Epidermal melanocyte (primary cell): ENCODE results near the gene RWDD3.

ENCODE experiments used
- DNase-seq: peaks from one replicate; pipeline ENCODE4 v3.0.0; 2011; ENCODE audit warnings: low spot score; ENCODE audit not compliant: insufficient read length

RWDD3 gene, protein sequence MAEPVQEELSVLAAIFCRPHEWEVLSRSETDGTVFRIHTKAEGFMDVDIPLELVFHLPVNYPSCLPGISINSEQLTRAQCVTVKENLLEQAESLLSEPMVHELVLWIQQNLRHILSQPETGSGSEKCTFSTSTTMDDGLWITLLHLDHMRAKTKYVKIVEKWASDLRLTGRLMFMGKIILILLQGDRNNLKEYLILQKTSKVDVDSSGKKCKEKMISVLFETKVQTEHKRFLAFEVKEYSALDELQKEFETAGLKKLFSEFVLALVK

DNA sequence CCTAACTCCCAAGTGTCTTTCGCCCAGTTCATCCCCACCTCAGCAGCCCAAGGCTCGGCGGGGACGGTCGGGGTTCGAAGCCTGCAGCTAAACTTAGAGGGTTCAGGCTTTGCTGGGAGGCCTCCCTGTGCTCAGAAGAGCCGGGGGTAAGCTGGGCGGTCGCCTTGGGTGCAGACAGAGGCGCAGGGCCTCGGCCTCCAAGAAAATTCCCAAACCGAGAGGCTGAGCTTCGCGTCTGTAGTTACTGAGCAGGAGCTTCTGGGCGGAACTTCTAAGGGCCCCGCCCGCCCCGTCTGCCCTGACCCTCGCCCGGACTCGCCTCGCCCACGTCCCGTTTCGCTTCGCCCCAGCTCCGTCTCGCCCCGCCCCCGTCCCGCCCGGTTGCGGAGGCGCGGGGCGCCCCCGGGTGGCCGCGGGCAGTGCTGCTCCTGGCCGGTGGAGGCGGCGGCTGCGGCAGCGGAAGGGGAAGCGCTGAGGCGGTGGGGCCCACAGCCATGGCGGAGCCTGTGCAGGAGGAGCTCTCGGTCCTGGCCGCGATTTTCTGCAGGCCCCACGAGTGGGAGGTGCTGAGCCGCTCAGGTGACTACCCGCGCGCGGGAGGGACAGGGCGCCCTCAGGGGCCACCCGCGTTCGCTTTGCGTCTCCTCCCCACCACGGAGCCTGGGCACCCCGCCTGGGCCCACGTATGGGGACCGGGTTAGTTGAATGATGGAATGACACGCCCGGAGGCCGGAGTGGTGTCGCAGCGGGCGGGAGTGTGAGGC is at the start of gene RWDD3:
RWDD3 (plus strand) TSS at position 474 of the 764 bp plus-strand sequence; CDS start at position 495, 21 bp downstream.
- peak; percentile 53 for DNase-seq

DNA sequence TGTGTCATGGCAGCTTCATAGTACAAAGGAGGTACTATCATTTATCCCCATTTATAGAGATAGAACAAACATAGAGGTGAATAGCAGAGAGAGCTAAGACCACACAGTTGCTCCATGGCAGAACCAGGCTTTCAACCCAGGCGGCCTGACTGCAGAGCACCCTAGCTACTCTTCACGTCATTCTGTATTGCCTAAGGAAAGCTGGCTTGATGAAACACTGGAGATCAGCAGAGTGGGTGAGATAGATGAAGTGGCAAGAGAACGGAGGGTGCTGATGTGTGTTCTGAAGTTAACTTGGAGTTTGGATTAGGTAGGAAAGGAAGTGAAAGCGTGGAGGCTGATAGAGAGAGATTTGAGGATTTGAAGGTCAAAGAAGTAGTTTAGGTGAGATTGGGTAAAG is 47.9 kb upstream of the RWDD3 start:
- no peak for DNase-seq

DNA sequence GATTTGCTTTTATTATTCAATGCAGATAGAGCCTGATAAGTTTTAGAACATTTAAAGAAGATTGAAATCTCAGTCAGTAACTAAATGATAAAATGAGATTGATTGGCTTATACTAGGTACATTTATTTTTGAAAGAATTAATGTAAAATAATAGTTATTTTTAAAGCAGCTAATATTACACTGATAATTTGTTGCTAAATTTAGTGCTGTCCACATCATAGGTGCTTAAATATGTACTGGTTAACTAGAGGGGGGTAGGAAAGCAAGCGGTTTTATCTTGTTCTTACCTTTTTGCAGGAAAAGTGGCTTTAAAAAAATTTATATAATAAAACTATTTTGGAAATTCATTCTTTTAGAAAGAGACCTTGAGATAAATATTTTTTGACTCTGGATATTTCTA is 40.4 kb upstream of the RWDD3 start:
- no peak for DNase-seq

DNA sequence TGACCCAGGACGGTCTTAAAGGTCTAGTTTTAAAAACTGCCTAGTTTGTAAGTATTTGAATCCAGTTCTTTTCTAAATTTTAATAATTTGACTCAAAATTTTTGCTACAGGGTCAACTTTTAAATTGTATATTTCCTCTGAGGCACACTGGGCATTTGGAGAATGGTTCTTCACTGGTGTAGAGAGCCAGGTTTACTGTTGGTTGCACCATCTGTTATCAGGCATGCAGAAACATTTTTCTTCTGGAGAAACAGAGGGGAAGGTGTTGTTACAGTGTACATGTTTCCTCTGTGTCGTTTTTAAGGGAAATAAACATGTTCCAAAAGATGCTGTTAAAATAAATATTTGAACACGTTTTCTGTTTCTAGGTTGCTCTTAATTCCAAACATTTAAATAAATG is 39.0 kb upstream of the RWDD3 start:
- no peak for DNase-seq

DNA sequence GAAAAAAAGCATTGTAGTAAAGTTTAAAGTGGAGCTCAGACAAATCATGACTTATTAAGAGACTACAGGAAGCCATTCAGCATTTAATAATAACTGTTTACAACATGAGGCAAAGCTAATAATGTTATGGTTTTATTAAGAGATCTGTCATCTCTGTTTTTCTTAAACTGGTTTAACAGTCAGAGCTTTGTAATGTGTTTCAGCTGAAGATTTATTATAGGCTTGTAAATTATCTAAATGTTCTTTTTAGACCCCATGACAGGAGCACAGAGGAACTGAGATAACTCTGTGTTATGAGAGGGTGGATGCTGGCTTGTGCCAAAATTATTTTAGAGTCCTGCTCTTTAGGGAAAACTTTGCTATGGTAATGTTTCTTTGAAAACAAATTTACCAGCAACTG is 38.0 kb upstream of the RWDD3 start:
- no peak for DNase-seq

DNA sequence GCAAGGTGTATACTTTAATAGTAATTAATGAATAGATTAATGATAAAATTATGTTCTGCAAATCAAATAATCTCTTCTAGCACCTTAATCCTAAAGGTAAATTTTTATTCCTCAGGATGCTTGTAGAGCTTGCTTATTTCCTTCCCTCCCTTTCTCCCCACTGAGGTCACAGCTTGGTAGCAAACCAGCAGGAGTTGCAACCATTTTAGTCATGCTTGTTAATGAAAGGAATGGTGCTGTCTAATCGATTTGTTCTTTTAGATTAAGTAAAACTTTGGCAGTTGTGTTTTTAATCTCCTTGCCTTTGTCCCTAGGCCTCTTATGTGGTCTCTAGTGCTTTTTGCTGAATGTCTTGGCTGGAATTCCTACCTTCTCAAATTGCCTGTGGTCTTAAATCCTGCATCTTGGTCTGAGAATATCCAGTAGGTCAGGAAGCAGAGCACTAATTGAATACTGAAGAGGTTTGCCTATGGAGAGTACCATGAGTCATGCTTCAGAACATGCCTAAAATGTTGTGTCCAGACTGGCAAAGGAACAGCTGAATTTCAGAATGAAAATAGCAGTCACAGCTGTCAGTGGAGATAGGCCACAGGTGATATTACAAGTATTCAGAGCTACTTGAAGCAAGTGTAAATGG is 36.3 kb upstream of the RWDD3 start:
- no peak for DNase-seq

DNA sequence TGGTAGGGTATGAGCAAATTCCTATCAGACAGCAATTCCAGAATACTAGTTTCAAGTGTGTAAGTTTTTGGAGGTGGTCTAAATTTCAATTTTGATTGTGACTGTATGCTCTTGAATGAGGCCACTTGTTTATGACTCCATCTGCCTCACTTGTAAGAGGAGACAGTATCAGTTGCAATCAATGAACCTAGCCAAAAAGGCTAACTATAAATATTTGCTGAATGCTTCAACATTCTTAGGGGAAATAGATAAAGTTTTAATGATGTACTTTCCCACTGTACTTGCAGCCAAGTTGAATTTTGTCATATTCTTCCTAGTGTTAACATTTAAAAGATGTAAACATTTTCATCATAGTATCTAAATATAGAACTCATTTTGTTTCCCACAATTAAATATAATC is 32.1 kb upstream of the RWDD3 start:
- no peak for DNase-seq

DNA sequence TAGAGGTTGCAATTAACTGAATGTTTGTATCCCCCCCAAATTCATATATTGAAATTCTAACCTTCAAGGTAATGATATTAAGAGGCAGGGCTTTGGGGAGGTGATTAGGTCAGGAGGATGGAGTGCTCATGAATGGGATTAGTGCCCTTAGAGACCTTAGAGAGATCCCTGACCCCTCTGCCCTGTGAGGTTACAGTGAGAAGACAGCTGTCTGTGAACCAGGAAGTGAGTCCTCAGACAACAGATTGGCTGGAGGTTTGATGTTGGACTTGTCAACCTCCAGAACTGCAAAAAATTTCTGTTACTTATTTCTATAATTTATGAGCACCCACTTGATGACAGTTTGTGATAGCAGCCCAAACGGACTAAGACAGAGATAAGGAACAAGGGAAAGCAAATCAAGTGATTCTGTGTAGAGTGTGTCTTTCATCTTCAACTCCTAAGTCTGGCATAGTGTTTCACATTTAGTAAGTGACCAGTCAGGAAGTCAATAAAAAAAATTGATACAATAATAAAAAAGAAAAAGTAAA is 30.0 kb upstream of the RWDD3 start:
- DNase-seq: no peak

DNA sequence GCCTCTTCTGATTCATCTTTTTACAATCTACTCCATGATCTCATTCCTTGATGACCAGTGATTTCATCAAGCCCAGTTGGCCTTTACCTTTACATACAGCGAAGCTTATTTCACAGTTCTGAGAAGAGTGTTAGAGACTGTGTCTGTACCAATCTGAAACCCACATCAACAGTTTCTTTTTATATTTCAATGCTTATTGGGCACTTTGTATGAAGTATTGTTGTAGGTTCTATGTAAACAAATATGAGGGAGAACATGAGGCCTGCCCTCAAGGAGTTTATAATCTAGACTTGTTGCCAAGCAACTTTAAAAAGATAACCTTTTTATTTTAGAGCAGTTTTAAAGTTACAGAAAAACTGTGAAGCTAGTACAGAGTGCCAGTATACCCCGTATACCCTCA is 27.5 kb upstream of the RWDD3 start:
- no peak for DNase-seq

DNA sequence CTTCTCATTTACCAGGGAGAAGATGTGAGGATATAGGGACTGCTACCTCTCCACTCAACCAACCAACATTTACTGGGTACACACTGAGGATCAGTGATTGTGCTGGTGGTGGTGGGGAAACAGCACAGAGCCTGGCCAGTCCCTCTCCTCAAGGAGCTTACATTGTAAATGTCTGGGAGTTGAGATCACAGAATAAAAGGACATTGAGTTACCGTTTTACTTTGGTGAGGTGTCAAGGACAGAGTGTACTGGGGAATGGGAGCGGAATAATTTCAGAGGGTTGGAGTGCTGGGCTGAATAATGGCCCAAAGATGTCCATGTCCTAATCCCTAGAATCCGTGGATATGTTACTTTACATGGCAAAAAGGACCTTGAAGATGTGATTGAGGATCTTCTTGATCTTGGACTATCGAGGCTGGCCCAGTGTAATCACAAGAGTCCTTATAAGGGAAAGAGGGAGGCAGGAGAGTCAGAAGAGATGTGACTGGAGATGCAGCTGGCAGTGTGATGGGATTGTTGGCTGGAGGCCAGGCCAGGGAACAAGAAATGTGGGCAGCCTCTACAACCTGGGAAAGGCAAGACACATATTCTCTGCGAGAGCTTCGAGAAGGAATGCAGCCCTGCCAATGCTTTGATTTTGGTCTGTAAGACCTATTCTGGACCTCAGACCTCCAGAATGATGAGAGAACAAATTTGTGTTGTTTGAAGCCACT is 26.6 kb upstream of the RWDD3 start:
- no peak for DNase-seq

DNA sequence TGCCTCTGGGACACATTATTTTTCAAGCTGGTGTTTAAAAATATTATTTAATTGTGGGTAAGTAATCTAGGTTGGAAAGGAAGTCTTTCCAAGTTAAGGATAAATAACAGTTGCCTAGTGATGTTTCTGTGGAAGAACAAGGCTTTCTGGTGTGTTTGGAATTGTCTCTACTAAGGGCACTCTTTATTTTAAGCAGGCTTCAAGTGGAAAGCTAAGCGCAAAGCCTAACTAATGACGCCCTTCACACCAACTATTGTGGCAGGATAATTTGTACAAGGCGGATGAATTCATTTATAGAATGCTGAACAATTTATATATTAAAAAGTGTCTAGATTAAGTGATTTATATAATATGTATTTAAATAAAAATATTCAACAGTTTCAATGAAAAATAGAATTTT is 25.1 kb upstream of the RWDD3 start:
- DNase-seq: no peak

DNA sequence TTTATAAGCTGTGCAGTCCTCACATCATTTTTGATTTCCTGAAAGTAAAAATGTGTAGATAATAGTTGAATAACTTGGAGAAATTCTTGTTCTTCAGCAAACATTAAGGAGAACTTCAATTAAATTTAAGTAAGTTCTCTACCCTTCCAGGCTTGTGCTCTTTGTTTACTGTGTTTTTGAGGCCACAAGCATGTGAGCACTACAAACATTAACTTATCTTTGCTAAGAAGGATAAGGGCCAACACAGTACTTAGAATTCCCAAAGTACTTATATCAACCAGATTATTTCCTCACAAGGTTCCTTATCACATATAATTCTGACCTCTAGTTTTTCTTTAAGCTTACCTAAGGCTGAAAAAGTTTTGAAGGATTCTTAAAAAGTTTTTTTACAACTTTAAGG is 24.7 kb upstream of the RWDD3 start:
- no peak for DNase-seq

DNA sequence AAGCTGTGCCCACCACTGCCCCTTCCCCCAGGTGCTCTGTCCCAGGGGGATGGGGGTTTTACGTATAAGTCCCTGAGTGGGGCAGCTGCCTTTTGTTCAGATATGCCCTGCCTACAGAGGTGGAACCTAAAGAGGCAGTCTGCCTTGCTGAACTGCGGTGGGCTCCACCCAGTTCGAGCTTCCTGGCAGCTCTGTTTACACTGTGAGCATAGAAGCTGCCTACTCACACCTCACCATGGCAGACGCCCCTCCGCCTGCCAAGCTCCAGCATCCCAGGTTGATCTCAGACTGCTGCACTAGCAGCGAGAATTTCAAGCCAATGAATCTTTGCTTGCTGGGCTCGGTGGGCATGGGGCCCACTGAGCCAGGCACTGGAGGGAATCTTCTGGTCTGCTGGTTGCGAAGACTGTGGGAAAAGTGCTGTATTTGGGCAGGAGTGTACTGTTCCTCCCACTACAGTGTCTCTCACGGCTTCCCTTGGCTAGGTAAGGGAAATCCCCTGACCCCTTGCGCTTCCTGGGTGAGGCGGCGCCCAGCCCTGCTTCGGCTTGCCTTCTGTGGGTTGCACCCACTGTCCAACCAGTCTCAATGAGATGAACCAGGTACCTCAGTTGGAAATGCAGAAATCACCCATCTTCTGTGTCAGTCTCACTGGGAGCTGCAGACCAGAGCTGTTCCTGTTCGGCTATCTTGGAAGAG is 17.6 kb upstream of the RWDD3 start:
- no peak for DNase-seq

DNA sequence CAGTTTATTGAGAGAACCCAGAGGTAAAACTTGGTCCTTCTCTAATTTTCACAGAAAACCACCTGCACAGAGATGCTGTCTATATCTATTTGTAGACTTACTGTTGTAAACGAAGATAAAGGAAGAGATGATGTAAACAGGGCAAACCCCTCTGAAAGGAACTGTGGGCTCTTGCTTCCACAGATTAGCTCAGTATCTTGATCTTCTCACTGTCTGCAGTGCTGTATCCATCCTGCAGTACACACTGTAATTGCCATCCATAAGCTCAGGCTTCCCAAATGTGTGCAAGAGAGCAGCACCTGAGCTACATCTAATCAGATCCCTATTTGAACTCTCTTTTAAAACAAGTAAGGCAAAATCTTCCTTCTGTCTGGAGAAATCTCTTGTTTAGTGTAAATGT is 16.6 kb upstream of the RWDD3 start:
- DNase-seq: no peak

DNA sequence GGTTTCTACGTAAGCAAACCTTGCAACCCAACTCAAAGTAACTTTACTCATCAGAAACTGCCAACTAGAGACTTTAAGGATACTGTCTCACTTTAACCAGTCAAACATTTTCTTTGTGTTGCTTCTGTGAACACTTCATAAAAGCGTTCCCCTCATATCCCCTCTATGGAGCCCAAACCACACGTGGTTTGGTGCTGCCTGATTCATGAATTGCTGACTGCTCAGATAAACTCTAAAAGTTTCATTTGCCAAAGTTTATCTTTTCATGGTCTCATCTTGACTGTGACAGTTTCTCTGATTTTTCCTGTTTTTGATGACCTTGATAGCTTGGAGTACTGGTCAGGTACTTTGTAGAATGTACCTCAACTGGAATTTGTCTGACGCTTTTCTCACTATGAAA is 14.6 kb upstream of the RWDD3 start:
- DNase-seq: no peak

DNA sequence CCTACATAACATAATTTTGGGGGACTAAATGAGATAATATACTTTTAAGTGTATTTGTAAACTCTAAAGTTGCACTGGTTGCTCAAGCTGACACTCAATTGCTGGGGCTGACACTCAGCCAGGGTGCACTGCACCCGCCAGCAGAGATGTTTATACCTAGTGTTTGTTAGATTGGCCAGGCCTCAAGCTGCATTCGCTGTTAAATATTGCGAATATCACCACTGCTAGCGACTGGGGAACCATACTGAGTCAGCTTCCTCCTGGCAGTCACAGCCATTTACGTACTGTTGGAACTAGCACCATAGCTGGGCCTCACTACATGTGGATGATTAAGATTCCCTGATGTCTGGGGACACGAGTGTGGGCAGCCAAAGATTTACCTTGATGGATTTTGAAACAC is 12.7 kb upstream of the RWDD3 start:
- DNase-seq: no peak

DNA sequence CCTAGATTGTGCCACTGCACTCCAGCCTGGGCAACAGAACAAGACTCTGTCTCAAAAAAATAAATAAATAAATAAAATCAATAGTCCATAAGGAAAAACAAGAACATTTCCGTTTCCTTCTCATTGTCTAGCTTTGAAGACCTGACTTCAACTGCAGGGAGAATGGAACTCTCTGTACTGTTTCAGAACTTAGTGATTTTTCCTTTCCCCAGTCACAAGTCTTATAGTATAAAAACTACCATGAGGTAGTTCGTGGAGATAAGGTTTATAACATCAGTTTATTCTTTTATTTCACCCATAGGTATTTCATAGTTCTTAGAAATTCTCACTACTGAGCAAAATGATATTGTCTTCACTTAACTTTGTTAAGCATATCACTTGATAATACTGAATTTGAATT is 11.4 kb upstream of the RWDD3 start:
- DNase-seq: no peak

DNA sequence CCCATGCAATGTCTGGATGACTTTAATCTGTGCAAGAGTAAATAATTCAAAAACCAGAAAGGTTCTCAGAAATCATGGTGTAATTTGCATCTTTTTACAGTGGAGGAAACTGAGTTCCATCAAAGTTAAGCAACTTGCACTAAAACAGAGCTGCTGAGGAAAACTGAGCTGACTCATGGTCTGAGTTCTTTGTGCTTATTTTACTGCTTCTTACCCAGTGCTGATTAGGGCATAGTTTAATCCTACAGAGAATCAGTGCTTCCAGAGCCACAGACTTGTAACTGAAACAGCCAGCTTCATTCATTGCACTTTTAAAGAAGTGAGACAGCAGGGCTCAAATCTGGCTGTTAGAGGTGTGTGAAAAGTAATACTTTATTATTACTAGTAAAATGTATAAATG is 10.9 kb upstream of the RWDD3 start:
- no peak for DNase-seq

DNA sequence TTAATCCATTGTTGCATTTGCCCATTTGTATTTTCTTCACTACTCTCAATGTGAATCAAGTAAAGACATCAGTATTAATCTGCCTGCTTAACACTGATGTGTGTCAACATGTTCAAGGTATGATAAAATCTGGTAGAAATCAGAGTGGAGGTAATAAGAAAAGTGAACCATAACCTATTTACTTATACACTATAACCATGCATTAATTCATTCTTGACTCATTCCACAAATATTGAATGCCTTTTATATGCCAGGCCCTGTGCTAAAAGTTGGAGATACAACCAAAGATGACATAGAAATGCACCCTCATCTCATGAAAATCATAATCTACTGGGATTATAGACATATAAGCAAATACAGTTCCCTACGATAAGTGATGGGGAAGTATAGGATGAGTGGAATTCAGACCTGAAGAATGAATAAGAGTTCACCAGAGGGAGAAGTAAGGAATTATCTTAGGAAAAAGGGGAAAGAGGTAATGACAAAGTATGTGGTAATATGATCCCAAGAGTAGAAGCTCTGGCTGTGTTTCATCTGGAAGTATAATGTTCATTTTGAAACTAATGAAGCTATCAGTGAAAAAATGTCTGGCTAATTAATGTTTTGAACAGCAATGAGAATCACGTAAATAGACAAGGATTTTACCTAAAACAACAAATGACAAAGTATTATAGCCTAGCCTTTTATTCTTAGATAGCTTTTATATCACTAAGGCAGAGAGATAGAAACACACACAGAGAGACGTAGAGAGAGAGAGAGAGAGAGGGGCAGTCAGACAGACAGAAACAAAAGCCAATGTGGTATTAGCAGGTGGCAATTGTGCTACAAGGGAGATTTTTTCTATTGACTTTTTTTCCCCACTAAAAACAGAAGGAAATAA is 7.0 kb upstream of the RWDD3 start:
- DNase-seq: no peak

DNA sequence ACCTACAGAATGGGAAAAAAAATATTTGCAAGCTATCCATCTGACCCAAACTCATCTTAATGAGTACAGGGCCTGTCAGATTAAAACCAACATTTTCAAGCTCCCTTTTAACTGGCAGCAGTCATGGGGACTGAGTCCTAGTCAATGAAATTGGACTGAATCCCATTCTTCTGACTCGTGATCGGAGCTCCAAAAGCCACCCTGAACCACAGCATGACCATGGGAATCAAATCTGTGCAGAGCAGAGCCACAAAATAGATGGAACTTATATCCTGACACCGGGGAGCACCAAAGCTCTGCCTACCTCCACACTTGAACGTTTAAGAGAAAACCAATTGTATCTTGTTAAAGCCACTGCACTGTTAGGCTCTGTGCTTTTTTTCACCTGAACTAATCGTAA is 5.0 kb upstream of the RWDD3 start:
- no peak for DNase-seq
